Fibroblast of the aortic adventitia (primary cell): ENCODE measurements around the gene FSIP2. TPM values are rescaled to one million over a fixed set of nuclear protein-coding genes. Genes with fewer than 3 reads are reported as not detected.
A peak's percentile ranks its signal among the peaks of the same experiment; 100 is the strongest.

Source experiments
- DNase-seq: peaks from one replicate; pipeline ENCODE4 v3.0.0-alpha.2; 2010; ENCODE audit warnings: low read depth
- H3K4me3 ChIP-seq: 2 replicates; pipeline ENCODE4 v1.5.1; 2011; ENCODE audit warnings: low read depth, mild to moderate bottlenecking, control low read depth, low read length, moderate library complexity
- CTCF ChIP-seq: IDR thresholded peaks from 2 replicates; pipeline ENCODE4 v1.5.1; 2011; ENCODE audit warnings: mild to moderate bottlenecking, low read length, control low read depth, inconsistent platforms; ENCODE audit not compliant: insufficient read depth
- total RNA-seq: library from RNA; depleted of rRNA; stranded (reverse); fragments of >200 nt; gene quantifications from 2 replicates; pipeline ENCODE4 v1.2.3, GENCODE V29; 2012; ENCODE audit warnings: low replicate concordance

The FSIP2 gene
- total RNA-seq, result 0.98 and 1.6 TPM in 2 replicates

- peak; percentile 72 for TF ChIP-seq CTCF
- peak; percentile 59 for DNase-seq
- peak within 1 kb of the TSS; percentile 63 for H3K4me3 ChIP-seq
Observed at GRCh38 chr2:185738679-185739472, at the start of gene FSIP2. FSIP2 (plus strand) TSS chr2:185738804; CDS start chr2:185738895, 91 bp downstream.

- TF ChIP-seq CTCF, result no peak
Observed at GRCh38 chr2:185689906-185690539, 48.6 kb upstream of the FSIP2 start.

DNA sequence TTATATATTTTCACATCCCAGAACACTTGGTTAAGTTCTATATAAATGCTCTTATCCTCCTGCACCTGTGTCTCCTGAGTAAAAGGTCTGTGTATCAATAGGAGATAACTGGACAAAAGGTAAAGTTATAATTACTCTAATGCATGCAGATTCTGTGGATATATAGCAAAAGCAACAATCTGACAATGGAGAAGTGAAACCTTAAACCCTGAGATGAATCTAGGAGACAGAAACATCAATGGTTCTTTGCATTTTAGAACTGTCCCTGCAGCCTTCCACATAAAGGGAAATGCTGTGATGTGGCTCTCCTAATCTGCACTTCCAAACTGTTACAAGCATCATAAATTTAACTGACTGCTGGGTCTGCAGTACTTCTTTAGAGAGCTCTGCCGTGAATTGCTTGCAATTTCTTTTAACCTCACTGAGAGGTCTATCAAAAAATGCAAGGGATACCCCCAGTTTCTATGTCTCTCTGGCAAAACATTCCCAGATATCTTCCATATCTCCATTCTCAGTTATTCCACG is 42.8 kb upstream of the FSIP2 start:
- no peak for TF ChIP-seq CTCF
- no peak overlapping the region for H3K4me3 ChIP-seq
- no peak for DNase-seq

More at GRCh38 chr2:185689906-185690539, 48.6 kb upstream of the FSIP2 start:
- no peak overlapping the region for H3K4me3 ChIP-seq
- peak; percentile 9 for DNase-seq

DNA sequence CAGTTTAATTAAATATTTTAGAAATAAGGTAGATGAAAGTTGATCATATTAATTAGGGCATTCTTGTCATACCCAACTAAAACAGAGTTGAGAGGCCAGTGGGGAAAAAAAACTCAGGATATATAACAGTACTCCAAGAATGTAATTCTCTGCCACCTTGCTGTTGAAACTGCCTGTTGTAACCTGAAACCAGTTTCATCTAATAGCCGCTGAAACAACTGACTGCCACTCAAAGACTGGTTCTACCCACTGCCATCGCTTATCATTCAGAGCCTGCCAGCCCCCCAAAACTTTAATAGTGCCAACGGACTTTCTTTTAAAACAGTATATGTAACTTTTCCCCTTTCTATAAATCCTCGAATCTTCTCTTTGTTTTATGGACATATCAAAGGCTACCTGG is 37.7 kb upstream of the FSIP2 start:
- no peak for DNase-seq
- TF ChIP-seq CTCF, result no peak
- no peak overlapping the region for H3K4me3 ChIP-seq

- no peak for TF ChIP-seq CTCF
- DNase-seq, result no peak
- no peak overlapping the region for H3K4me3 ChIP-seq
Observed at GRCh38 chr2:185734658-185735057, 3.9 kb upstream of the FSIP2 start.

DNA sequence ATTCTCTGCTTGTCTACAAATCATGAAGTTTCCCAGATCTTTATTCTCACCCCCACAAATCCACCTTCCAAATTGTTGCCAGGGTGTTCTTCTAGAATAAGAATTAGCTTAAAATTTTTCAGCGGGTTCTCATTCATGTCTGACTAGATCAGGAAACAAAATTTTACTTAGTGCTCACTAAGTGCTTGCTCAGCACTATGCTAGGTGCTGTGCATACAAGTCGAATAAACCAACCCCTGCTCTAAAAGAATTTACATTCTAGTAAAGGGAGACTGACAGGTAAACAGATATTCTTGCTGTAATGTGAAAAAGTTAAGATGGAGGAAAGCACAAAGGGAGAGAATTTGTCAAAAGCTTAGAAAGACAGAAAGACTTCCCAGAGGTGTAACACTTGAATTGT is 2.4 kb upstream of the FSIP2 start:
- DNase-seq, result no peak
- H3K4me3 ChIP-seq, result no peak overlapping the region
- TF ChIP-seq CTCF, result no peak
